ENCODE results near the gene SPATA13.

SPATA13 gene

DNA sequence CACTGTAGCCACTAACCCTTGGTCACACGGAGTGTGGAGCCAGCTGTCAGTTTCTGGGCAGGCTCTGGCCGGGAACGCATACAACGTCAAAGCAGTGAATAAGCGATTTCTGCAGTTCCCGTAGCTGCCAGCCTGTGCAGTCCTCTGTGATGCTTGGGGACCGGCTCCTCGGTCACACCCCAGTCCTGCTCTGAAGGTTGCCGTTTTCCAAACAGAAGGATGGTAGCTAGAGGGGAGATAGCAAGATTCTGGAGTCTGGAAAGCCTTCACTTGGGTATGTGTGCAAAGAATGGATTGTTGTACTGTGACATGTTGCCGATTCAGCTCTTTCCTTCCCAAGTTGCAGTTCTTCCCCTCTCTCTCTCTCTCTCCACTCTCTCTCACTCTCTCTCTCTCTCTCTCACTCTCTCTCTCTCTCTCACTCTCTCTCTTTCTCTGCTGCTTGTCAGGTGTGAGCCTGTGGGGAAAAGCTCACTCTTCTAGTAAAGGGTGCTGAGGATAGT lies 110.2 kb downstream of the SPATA13 start:
- H3K27ac ChIP-seq, result peak overlapping the region; percentile 61; the same call in 1 of the 2 replicates

DNA sequence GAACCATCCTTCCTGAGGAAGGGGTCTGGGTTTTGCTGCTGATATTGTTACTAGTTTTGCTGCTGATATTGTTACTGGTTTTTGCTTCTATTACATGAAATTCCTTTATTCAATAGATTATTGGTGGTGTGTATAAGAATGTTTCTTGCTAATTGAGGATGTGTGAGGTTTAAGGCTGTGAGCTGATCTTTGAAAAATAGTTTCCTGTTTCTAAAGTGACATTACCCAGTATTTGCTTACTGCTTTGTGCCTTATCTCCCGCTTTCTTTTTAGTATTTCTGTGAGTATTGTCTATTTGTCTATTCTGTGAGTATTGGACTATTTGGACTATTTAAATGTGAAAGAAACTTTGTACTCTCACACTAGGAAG lies 110.7 kb downstream of the SPATA13 start:
- TF ChIP-seq, protein P1, sequence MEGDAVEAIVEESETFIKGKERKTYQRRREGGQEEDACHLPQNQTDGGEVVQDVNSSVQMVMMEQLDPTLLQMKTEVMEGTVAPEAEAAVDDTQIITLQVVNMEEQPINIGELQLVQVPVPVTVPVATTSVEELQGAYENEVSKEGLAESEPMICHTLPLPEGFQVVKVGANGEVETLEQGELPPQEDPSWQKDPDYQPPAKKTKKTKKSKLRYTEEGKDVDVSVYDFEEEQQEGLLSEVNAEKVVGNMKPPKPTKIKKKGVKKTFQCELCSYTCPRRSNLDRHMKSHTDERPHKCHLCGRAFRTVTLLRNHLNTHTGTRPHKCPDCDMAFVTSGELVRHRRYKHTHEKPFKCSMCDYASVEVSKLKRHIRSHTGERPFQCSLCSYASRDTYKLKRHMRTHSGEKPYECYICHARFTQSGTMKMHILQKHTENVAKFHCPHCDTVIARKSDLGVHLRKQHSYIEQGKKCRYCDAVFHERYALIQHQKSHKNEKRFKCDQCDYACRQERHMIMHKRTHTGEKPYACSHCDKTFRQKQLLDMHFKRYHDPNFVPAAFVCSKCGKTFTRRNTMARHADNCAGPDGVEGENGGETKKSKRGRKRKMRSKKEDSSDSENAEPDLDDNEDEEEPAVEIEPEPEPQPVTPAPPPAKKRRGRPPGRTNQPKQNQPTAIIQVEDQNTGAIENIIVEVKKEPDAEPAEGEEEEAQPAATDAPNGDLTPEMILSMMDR (conservative IDR thresholded peaks at IDR 0.05), result no peak
- H3K27ac ChIP-seq, result peak overlapping the region; percentile 61

More for the DNA sequence above, 110.2 kb downstream of the SPATA13 start:
- TF ChIP-seq, protein P1 (conservative IDR thresholded peaks at IDR 0.05), result no peak

DNA sequence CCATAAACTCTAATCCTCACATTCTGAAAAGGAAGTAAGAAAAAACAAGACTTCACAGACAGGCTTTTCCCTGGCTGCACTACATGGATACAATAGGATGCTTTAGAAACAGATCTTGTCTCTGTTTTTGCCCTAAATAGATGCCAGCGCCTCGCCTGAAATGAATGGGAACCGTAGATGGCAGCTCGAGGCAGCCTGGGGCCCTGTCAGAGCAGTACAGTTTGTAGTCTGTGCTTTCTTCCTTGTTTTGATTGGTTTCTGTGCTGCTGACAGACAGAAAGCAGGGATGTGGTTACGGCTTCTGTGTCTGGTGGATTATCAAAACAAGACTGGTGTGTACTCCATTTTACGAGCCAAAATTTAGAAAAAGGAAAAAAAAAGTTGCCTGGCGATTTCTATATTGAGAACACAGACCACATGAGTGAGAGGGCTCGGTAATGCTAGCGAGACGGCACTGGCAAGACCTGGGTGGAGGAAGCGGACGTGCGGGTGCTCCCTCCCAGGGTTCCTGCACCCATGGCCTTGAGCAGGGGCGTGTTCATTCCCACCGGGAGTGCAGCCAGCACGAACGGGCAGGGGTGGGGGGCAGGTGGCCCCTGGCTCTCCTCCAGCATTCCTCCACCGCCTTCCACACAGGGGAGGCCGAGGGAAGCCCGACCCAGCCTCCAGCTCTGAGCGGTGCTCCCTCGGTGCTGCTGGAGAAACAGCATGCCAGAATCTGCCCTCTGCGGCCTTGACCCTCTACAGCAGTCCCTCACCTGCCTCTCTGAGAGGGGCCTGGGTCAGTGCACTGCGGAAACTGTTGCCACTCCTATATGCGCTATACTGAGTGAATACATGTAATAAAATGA lies 111.3 kb downstream of the SPATA13 start:
- TF ChIP-seq, protein P1 (conservative IDR thresholded peaks at IDR 0.05), result no peak
- peak overlapping the region; percentile 61 for H3K27ac ChIP-seq

DNA sequence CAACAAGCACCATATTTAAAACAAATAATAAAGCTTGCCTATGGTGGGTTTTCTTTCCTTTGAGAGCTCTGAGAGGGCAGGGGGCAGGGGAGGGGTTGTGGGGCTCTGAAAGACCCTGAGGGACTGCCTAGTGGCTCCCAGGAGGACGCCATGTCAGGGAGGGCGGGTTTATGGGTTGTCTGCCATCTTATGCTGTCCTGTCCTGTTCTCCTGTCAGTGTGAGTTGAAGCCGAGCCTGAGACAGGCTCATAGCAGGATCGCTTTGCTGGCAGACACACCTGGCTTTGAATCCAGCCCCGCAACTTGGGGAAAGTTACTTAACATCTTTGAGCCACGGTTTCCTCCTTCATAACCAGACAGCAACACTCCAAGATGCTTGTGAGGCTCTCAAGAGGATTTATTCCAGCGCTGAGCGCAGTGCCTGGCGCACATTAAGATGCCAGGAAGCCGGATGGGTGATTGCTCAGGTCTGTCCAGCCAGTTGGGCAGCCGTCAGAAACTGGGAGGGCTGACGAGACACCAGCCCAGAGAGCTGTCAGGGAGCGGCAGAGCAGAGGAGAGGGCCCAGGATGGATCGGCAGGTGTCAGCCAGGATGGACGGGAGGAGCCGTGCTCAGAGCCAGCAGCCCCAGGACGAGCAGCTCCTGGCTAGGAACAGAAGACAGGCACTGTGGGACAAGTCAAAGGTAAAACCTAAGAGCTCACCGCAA lies 112.1 kb downstream of the SPATA13 start:
- H3K27ac ChIP-seq, result peak overlapping the region; percentile 61

DNA sequence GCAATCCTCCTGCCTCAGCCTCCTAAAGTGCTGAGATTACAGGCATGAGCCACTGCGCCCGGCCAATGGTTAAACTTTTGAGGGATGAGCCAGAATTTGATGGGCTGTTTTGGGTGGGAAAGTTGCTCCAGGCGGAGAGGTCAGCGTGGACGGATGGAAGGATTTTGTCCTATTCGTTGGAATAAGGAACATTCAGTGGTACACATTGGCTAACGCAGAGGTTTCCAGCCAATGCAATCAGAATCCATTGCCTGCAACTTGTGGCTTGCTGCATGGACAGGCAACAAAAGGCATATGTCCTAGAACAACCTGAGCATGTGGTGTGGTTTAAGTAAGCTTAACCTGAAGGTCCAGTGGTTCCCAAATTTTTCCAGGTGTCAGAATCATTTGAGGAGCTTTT lies 113.4 kb downstream of the SPATA13 start:
- H3K27ac ChIP-seq, result no peak overlapping the region

More for the DNA sequence above, 112.1 kb downstream of the SPATA13 start:
- TF ChIP-seq, protein P1 (conservative IDR thresholded peaks at IDR 0.05), result no peak

DNA sequence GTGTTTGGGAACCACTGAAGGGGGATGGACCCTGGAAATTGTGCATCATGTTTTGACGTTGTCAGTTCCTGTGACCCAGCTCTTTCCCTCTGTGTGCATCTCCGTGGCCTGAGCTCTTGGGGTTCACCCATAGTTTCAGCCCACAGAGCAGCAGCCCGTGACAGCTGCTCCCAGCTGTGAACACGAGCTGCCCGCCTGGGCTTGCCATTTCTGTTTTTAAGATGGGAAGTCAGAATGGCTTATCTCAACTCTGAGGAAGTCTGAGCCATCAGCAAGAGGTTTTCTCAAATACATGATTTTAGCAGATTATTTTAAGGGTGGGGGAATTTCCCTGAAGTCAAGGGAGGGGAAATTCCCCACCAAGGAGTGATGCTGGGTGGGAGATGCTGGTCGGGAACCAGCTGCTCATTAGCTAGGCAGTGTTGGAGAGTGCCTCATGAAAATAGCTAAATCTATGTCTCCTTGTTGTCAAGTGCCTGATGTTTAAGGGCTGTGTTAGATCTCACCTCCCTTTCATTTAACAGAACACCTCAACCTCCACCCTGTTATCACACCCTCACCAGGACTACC lies 114.0 kb downstream of the SPATA13 start:
- TF ChIP-seq, protein P1 (conservative IDR thresholded peaks at IDR 0.05), result no peak
- H3K27ac ChIP-seq, result no peak overlapping the region

More for the DNA sequence above, 113.4 kb downstream of the SPATA13 start:
- TF ChIP-seq, protein P1 (conservative IDR thresholded peaks at IDR 0.05), result no peak

DNA sequence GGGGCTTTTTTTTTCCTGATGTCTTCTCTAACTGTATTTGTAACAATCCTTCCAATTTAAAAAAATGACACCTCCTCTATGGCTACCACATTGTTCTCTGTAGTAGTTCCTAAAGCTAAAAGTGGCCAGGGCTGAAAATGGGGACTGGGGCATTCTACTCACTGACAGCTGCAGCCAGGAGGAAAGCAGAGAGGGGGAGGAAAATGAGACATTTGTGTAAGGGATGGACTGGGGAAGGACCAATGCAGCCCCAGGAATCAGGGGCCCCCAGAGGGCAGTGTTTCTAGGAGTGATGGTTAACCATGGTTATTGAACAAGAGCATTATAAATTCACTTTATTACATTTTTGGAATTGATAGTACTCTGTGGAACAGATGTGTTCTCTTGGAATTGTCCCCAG lies 114.5 kb downstream of the SPATA13 start:
- H3K27ac ChIP-seq, result no peak overlapping the region
- TF ChIP-seq, protein P1 (conservative IDR thresholded peaks at IDR 0.05), result no peak
